HG02798 (cell line): ENCODE measurements around the gene SCUBE3.

Experiments
- ATAC-seq: cut with Tn5 transposase; IDR thresholded peaks from one replicate; pipeline ENCODE4 v1.9.1; 2021; ENCODE audit warnings: mild to moderate bottlenecking; ENCODE audit not compliant: unreplicated experiment, poor library complexity

The SCUBE3 gene

DNA sequence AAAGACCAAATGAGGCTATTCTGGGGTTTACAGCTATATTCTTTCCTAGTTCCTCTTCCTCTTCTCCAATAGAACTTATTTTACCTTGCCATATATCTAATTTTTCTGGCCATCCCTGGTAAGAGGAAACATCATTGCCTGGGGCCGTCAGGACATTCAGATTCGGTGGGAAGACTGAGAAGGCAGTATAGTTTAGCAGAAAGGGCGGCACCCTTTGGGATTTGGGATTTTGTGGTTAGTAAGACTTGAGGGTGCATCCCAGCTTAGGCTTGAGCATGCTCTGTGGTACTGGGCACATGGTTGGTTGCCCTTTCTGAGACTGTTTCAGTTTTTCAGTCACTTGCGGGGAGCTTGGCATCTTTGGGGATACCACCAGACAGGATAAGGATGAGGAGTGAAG lies 21.1 kb downstream of the SCUBE3 start:
- no peak for ATAC-seq

DNA sequence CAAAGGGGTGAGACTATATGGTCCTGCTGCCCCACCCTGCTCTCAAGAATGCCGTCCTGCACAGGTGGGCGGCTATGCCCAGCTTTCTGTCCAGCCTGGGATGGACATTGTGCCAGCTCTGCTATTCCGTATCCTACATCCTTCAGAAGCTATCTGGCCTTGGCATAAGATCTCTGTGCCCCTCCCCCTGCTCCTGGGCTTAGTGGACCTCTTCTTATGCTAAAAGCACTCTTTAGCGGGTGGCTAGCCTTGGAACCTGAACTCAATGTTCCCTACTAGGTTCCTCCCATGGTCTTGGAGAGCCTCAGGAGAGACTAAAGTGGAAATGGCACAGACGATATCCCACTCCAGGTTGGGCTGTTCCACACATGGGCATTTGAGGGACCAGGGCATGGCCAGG lies 22.5 kb downstream of the SCUBE3 start:
- ATAC-seq: no peak

DNA sequence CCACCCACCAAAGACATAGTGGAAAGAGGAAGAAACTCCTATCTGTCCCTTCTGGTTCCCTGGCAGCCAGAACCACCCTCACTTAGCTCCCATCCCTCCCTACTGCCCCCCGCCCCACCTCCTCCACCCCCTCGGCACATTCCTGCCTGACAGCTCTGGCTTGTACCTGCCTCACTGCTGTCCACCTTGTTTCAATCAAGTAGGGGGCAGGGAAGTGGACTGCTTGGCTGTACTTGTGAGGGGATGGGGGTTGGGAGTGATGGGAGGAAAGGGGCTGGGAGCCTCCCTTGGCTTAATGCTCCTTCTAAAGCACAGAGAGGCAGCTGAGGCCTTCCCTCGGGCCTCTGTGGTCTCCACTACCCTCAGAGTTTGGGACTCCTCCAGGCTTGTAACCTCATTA lies 23.7 kb downstream of the SCUBE3 start:
- ATAC-seq: no peak

DNA sequence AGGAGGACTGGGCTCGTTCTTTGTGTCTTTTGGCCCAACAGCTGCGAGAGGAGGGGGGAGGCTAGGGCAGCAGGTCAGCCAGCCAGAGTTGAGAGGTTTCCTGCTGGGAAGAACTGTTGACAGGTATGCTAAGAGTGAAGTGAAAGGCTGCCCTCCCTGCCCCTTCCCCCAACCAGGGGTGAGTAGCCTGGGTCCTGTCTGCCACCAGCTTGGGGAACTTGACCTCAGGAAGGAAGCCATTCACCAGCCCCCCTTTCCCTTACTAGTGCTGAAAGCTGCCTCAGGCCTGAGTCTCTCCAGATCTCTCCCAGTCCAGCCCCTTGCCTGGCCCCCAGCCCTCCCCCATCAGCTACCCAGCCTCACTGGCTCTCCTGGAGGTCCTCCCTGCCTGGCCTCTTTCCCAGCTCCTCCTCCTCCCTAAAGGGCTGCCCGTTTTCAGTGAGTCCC lies 25.1 kb downstream of the SCUBE3 start:
- no peak for ATAC-seq

DNA sequence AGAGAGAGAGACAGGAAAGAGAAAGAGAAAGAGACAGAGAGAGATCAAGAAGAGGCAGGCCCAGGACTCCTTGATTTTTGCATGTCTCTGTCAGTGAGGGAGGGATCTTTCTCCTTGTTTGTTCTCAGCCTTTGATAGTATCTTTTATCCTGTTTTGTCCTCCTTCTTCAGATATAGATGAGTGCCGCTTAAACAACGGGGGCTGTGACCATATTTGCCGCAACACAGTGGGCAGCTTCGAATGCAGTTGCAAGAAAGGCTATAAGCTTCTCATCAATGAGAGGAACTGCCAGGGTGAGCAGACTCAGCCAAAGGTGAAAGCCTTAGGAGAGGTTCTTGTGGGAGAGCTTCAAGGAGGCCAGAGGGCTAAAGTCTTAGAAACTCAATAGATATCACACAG lies 25.8 kb downstream of the SCUBE3 start:
- no peak for ATAC-seq

DNA sequence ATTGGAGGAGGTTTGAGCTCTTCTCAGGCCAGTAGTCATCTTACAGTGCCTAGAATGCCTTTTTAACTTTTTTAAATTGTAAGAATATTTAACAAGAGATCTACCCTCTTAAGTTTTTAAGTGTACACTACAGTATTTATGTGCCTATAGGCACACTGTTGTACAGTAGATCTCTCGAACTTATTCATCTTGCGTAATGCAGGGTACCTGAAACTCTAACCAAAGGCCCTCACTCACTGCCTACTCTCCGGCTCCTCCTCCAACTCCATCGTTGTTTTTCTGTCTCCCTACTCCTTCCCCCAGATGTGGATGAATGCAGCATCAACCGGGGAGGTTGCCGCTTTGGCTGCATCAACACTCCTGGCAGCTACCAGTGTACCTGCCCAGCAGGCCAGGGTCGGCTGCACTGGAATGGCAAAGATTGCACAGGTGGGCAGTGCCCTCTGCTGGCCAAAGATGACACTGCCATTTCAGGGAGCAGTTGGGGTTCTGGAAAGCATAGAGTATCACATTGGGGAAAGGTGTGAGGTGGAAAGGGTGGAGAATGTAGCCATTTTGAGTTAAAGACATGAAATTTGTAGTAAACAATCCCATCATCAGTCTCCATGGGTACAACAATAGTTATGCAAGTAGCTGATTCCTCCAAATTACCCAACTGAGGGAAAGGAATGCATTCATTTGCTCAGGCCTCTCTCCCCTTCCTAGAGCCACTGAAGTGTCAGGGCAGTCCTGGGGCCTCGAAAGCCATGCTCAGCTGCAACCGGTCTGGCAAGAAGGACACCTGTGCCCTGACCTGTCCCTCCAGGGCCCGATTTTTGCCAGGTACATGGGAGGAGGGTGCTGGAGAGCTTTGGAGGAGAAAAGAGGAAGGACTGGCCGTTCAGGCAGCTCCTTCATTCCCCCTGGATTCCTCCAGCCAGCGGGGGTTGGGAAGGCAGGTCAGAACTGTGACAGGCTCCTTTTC lies 27.4 kb downstream of the SCUBE3 start:
- peak; percentile 62 for ATAC-seq

DNA sequence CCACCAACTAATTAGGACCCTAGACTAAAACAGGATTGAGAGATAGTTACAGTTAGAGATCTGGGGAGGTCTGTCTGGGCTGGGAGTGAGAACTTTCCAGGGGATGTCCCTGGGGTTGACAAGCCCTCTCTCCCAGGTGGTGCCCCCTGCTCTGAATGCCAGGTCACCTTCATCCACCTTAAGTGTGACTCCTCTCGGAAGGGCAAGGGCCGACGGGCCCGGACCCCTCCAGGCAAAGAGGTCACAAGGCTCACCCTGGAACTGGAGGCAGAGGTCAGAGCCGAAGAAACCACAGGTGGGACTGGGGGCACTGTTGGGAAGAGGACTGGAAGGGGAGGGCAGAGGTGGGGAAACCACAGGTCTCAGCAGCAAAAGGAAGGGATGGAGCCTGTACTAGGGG lies 28.7 kb downstream of the SCUBE3 start:
- ATAC-seq: no peak

DNA sequence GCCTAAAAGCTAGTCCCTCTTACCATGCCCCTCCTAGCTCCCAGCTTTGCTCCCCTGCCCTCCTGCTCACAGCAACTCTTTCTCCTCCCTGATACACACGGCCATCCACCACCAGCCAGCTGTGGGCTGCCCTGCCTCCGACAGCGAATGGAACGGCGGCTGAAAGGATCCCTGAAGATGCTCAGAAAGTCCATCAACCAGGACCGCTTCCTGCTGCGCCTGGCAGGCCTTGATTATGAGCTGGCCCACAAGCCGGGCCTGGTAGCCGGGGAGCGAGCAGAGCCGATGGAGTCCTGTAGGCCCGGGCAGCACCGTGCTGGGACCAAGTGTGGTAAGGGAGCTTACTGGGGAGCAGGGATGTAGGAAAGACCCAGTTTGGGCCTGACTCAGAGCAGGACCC lies 29.1 kb downstream of the SCUBE3 start:
- ATAC-seq: no peak

DNA sequence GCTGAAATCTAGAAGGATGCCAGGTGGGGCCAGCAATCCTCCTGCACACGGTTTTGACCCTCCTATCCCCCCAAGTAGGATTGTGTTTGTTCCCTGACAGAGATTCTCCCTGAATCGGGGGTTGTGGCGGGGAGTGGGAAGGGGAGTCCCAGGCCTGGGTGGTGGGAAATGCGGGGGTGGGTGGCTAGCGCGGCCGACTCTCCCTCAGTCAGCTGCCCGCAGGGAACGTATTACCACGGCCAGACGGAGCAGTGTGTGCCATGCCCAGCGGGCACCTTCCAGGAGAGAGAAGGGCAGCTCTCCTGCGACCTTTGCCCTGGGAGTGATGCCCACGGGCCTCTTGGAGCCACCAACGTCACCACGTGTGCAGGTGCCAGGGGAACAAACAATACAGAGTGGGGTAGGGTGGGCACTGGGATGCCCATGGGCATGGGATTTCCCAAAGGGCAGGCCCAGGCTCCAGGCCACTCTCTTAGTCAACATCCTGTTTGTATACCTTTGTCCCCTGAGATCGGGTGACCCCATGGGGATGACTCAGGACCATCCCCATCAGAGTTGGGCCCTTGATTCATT lies 29.7 kb downstream of the SCUBE3 start:
- no peak for ATAC-seq

DNA sequence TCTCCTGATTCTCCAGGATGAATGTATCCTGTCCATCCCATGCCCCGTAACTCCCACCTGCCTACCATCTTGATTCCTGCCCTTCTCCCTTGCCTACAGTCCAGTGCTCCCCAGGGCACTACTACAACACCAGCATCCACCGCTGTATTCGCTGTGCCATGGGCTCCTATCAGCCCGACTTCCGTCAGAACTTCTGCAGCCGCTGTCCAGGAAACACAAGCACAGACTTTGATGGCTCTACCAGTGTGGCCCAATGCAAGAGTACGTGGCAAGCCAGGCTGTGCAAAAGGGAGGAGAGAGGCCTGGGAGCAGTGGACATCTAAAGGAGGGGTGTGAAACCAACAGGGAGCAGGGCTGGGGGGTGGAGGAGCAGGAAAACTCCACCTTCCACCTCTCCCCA lies 30.8 kb downstream of the SCUBE3 start:
- no peak for ATAC-seq

DNA sequence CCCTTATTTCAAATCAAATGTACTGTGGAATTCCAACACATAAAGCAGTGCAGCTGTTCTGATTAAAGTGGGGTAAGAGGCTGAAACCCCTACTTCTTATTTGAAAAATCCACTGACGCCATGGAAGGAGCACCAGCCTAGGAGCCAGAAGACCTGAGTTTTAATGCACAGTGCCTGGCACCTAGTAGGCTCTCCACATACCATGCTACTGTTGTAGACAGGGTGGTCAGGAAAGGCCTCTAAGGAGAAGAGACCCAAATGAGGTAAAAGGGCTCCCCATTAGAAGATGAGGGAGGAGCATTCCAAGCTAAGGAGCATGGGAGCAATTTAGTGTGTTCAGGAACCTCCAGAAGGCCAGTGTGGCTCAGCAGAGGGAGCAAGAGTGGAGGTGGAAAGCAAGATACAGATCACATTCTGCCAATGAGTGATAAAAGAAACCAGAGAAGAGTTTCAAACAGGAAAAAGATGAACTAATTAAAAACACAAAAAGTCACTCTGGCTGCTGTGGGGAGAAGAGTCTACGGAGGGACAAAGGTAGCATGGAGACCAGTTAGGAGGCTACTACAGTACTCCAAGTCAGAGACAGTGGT lies 34.0 kb downstream of the SCUBE3 start:
- ATAC-seq: no peak

DNA sequence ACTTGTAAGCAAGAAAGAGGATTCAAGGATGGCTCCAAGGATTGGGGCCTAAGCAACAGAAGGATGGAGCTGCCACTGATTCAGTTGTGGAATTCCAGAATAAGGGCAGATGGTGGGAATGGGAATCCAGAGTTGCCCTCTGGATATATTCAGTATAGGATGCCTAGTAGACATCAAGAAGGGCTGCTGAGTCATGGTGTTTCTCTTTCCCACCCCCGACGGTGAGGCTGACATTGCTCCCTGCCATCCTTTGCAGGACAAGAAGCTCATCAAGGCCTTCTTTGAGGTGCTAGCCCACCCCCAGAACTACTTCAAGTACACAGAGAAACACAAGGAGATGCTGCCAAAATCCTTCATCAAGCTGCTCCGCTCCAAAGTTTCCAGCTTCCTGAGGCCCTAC lies 34.5 kb downstream of the SCUBE3 start:
- ATAC-seq: no peak

DNA sequence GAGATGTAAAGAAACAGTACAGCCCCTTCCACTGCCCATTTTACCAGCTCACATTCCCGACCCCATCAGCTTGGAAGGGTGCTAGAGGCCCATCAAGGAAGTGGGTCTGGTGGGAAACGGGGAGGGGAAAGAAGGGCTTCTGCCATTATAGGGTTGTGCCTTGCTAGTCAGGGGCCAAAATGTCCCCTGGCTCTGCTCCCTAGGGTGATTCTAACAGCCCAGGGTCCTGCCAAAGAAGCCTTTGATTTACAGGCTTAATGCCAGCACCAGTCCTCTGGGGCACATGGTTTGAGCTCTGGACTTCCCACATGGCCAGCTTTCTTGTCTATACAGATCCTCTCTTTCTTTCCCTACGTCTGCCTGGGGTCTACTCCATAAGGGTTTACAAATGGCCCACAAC lies 35.2 kb downstream of the SCUBE3 start:
- ATAC-seq: no peak

DNA sequence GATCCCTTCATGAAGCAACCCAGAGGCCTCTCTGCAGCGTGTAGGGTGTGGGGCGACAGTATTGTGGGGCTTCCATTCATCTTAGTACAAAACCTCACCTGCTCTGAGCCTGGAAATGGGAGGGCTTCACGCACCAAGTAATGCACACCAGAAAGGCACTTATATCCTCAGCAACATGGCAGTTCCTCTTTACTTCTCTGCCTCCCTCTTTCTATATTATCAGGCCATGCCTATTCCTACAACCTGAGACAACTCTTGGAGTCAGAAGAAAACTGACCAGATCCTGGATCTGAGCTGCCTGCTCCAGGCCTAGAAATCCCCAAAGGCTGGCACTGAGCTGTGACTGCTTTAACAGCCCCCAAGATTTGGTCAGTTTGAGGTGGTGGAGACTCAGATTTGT lies 38.2 kb downstream of the SCUBE3 start:
- no peak for ATAC-seq

DNA sequence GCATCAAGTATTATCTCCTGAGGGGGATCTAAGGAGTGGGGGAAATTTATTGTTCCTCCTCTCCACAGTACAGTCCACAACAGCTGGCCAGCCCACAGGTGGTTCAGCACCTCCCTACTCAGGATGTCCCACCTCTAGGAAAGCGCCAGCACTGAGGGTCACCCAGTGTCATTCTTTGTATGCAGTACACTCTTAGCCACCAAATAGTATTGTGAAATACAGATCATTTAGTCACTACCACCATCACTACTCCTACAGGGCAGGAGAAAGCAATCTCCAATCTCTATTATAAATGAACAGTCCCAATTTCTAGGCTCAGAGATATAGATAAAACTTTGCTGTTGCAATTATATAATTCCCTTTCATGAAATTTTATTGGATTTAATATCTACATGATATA lies 39.5 kb downstream of the SCUBE3 start:
- ATAC-seq: no peak

DNA sequence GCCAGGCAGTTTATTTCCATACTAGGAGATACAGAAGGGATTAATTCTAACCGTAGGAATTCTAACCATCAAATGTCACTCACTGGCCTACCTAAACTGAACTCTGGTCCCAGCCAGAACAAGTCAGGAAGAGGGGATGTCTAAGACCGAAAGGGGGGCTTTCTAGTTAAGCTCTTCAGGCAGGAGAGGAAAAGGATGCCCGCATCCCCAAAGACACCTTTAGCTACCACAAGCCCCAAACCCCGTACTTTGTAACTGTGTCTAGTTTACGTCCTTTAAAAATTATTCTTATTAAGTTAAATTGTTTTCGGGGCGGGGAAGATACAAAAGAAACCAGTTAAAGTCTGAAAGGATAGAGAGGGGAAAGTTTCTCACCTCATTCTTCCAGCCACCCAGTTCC lies 44.6 kb downstream of the SCUBE3 start:
- no peak for ATAC-seq

DNA sequence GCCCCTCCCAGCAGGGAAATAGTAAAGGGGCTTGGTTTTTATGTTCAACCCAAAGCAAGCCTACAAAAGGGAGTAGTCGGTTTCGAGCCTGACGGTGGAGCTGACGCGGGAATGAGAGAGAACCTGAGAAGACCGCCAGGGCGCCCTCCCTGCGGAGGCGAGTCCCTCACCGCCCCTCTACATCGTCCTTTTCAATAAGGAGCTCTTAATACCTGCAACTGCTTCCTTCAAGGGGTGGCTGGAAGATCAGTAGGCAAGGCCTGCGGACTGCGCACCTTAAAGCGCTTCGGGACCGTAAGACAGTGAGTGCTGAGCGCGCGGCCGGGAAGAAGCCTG lies 45.1 kb downstream of the SCUBE3 start:
- ATAC-seq: peak; percentile 9

DNA sequence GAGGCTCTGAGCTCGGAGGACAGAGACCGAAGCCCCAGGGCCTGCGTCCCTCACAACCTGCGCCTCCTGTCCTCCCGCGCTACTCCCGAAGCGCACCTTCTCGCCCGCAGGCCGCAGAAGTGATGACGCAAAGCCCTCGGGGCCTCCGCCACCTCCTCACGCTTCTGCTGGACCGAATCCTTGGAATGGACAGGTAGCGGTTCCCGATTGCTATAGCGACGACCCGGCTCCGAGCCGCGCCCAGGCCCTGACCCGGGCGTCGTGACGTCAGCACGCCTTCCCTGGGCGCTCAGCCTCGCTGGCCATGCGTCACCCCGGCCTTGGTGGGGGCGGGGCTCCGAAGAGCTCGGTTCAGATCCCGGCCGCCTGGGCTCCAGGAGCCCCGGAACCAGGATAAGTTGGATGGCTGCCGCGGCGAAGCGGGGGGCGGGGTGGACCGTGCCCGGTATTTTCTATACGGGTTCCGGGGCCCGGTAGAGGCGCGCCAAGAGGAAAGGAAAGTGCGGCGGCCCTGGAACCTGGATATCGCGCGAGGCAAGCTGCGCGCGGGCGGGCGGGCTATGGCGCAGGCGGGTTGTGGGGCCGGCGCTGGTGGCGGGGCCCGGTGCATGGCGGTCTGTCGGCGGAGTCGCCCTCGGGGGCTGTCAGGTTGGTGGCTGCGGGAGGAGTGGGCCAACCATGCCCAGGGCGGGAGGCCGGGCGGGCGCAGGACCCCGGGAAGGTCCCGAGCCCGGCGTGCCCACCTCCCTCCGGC lies 45.6 kb downstream of the SCUBE3 start, which contains the start of gene ZNF76:
Gene ZNF76 (plus strand): TSS at position 542 of the 754 bp plus-strand sequence. CDS start 21,417 bp downstream, outside the sequence.
- peak; percentile 94 for ATAC-seq

DNA sequence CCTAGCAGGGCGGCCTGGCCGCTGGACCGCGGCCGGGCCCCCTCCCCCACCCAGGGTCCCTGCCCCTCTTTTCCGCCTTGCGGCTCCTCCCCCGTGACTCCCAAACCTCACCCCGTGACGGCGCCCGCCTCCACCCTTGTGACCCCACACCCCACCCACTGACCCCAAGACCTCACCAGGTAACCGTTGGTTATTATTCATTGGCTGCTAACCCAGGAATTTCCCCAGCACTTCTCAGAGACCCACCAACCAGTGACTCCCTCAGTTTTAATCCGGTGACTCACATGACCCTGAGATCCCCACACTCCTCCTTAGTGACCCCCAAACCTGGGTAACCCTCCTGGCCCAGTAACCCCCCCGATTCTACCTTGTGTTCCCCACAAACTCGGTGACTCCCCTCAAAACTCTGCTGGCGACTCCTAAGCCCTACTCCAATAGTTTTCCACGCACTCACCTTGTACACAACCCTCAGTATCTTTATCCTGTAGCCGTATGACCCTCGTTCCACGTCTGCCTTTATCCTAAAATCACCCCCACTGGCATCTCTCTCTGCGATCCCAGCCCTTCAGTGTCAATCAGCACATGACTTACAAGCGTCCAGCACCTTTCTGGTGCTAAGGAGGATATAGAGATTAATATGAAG lies 46.3 kb downstream of the SCUBE3 start:
- ATAC-seq: peak; percentile 38
